ENCODE results near the gene C12orf56.

GRCh38 chr12:64332938-64333337, 57.6 kb downstream of the C12orf56 start:
- TF ChIP-seq CTCF (conservative IDR thresholded peaks at IDR 0.05) (no peak), ZFX (IDR thresholded peaks at IDR 0.05) (no peak)

Data from C4-2B (cell line).